NB4 (cell line): Measurements from ENCODE around the gene FIBCD1.

Source experiments
- DNase-seq: peaks from one replicate; pipeline ENCODE4 v3.0.0; 2010; ENCODE audit warnings: low read depth
- H3K4me3 ChIP-seq: one replicate; pipeline ENCODE4 v1.5.1; 2011; ENCODE audit warnings: mild to moderate bottlenecking, low read depth, low read length, moderate library complexity
- MAX ChIP-seq: IDR thresholded peaks from 2 replicates; pipeline ENCODE4 v1.6.1; 2011; ENCODE audit warnings: low read depth, low read length
- MYC ChIP-seq: IDR thresholded peaks from 2 replicates; pipeline ENCODE4 v1.6.1; 2011; ENCODE audit warnings: low read depth, low read length
- POLR2A ChIP-seq: IDR thresholded peaks from 2 replicates; pipeline ENCODE4 v1.6.1; 2011; ENCODE audit warnings: mild to moderate bottlenecking; ENCODE audit not compliant: insufficient read length; ENCODE audit errors: extremely low read depth
- TF ChIP-seq, protein P1 (sequence below): IDR thresholded peaks from one replicate; pipeline ENCODE4 v1.5.1; 2012; ENCODE audit warnings: low read depth, low read length

Gene FIBCD1

DNA sequence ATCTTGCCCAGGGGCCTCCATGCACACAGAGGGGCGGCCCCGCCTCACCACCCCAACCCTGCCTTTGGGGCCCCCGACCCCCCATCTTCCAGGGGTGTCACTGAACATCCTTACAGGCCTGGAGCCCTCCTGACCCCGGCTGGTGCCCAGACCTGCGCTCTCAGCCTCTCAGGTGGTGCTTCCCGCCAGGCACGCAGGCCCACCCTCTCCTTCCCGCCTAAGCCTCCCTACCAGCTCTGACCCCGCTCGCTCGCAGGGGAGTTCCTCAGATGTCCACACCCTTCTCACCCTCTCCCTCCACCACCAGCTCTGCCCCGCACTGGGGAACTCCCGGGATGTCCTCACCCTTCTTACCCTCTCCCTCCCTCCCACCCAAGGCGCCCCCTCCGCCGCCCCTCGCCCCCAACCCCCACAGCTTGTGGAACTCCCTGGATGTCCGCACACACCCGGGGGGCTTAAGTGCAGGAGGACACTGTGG lies 30.1 kb downstream of the FIBCD1 start:
- no peak for DNase-seq
- TF ChIP-seq POLR2A (no peak), MYC (no peak), MAX (no peak)
- TF ChIP-seq, protein P1, sequence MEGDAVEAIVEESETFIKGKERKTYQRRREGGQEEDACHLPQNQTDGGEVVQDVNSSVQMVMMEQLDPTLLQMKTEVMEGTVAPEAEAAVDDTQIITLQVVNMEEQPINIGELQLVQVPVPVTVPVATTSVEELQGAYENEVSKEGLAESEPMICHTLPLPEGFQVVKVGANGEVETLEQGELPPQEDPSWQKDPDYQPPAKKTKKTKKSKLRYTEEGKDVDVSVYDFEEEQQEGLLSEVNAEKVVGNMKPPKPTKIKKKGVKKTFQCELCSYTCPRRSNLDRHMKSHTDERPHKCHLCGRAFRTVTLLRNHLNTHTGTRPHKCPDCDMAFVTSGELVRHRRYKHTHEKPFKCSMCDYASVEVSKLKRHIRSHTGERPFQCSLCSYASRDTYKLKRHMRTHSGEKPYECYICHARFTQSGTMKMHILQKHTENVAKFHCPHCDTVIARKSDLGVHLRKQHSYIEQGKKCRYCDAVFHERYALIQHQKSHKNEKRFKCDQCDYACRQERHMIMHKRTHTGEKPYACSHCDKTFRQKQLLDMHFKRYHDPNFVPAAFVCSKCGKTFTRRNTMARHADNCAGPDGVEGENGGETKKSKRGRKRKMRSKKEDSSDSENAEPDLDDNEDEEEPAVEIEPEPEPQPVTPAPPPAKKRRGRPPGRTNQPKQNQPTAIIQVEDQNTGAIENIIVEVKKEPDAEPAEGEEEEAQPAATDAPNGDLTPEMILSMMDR = no peak
- no peak overlapping the region for H3K4me3 ChIP-seq

GRCh38 chr9:130908146-130908877 lies 30.7 kb downstream of the FIBCD1 start:
- H3K4me3 ChIP-seq = no peak overlapping the region
- TF ChIP-seq, protein P1 = no peak
- TF ChIP-seq POLR2A (no peak), MAX (no peak), MYC (no peak)
- no peak for DNase-seq

- no peak overlapping the region for H3K4me3 ChIP-seq
- TF ChIP-seq MAX (no peak), POLR2A (no peak), MYC (no peak)
- TF ChIP-seq, protein P1 = no peak
- no peak for DNase-seq
Measured at GRCh38 chr9:130906735-130907416, 32.2 kb downstream of the FIBCD1 start.

DNA sequence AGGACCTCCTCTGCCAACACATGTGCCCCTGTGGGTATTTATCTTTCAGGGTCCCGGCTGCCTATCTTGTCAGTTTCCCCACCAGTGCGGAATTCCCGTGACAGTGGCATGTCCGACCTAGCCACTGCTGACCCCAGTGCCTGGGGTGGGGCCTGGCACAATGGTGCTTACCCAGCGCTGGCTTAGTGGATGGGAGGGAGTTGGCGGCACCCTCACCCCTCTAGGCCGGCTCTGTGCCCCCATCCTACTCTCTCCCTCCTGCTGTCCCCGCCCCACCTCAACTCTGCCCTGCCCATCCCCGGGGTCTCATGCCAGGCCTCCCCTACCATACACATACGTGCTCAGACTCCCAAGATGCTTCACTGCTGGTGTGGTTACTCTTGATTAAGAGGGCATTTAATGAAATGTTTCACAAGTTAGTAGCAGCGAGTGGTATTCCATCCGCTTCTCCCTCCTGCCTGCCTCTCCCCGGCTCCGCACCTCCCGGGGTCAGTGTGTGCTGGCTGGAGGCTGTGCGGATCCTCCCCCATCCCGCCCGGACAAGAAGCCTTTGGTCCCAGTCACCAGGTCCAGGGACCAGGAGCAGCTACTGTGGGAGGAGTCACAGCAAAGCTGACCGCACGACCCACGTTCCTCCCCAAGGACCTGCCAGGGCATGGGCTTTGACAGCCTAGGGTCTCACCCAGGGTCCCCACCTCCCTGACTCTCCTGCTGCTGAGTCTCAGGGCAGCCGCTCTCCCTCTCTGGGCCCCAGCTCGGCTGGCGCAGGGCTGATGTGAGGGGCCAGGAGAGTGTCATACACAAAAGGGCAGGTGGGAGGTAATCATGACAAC lies 32.9 kb downstream of the FIBCD1 start:
- DNase-seq = no peak
- no peak overlapping the region for H3K4me3 ChIP-seq
- TF ChIP-seq POLR2A = no peak
- TF ChIP-seq MYC = no peak
- TF ChIP-seq, protein P1 = no peak
- TF ChIP-seq MAX = no peak

- DNase-seq = peak; percentile 80
- no peak overlapping the region for H3K4me3 ChIP-seq
- TF ChIP-seq MAX = peak; percentile 38; the same call in 1 of the 2 replicates
- TF ChIP-seq, protein P1 = no peak
Measured at GRCh38 chr9:130905125-130905901, 33.7 kb downstream of the FIBCD1 start.
